Measurements from ENCODE around the gene PTGES2.

GRCh38 chr9:128159522-128159783 lies 31.9 kb upstream of the PTGES2 start:
- TF ChIP-seq CTCF (CRISPR knock-in tag; IDR thresholded peaks at IDR 0.05) (no peak), ZNF264 (CRISPR knock-in tag; IDR thresholded peaks at IDR 0.05) (no peak), NR1H2 (CRISPR knock-in tag; IDR thresholded peaks at IDR 0.05; ENCODE audit: borderline replicate concordance, low read depth) (no peak), SP1 (IDR thresholded peaks at IDR 0.05) (no peak), SP1 (CRISPR knock-in tag; IDR thresholded peaks at IDR 0.05) (no peak), RXRA (CRISPR knock-in tag; IDR thresholded peaks at IDR 0.05) (no peak), ZBTB37 (CRISPR knock-in tag; IDR thresholded peaks at IDR 0.05) (no peak), JUNB (CRISPR knock-in tag; IDR thresholded peaks at IDR 0.05; ENCODE audit: borderline replicate concordance) (no peak), RAD21 (CRISPR knock-in tag; IDR thresholded peaks at IDR 0.05) (no peak), DPF2 (CRISPR knock-in tag; IDR thresholded peaks at IDR 0.05; ENCODE audit: borderline replicate concordance, low read depth) (no peak), MTA1 (CRISPR knock-in tag; IDR thresholded peaks at IDR 0.05; ENCODE audit: borderline replicate concordance) (no peak), ZBTB21 (CRISPR knock-in tag; IDR thresholded peaks at IDR 0.05) (no peak), E2F1 (CRISPR knock-in tag; IDR thresholded peaks at IDR 0.05) (no peak), ZNF75D (CRISPR knock-in tag; IDR thresholded peaks at IDR 0.05; ENCODE audit: borderline replicate concordance) (no peak)
